GM15510 (cell line): Measurements from ENCODE around the gene ZNF618.

Experiments
- POLR2A ChIP-seq: IDR thresholded peaks from 3 replicates; pipeline ENCODE4 v1.6.1; 2011; ENCODE audit warnings: borderline replicate concordance; ENCODE audit not compliant: insufficient read length; ENCODE audit errors: extremely low read depth

The ZNF618 gene

GRCh38 chr9:113933671-113934070 is 57.6 kb downstream of the ZNF618 start:
- TF ChIP-seq POLR2A: no peak

DNA sequence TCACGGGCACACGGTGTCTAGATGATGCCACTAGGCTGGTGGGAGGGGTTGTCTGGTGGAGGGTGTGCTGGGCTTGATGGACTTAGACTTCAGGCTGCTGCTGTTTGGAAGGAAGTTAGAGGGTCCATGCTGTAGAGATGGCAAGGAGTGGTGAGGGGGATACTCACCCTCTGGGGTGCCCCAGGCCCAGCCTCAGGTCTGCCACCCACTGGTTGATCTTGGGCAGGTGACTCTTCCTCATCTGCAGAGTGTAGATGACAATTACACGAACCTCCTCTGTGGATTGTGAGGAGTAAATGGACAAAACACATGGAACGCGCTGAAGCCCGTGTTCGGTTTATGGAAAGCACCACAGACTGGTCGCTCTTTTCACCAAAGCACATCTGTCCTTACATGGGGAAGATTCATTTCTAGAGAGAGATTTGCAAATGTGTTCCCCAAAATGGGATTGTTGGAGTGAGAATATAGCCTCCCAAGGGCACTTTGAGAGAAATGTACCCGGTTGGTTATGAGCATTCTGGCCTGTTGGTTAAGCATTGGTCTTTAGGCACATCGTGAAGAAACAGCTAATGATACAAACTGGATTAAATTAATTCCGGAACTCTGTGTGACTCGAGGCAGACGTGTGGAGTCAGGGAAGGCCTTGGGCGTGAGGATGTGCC is 58.2 kb downstream of the ZNF618 start:
- no peak for TF ChIP-seq POLR2A

GRCh38 chr9:113934829-113935676 is 58.9 kb downstream of the ZNF618 start:
- TF ChIP-seq POLR2A: no peak

DNA sequence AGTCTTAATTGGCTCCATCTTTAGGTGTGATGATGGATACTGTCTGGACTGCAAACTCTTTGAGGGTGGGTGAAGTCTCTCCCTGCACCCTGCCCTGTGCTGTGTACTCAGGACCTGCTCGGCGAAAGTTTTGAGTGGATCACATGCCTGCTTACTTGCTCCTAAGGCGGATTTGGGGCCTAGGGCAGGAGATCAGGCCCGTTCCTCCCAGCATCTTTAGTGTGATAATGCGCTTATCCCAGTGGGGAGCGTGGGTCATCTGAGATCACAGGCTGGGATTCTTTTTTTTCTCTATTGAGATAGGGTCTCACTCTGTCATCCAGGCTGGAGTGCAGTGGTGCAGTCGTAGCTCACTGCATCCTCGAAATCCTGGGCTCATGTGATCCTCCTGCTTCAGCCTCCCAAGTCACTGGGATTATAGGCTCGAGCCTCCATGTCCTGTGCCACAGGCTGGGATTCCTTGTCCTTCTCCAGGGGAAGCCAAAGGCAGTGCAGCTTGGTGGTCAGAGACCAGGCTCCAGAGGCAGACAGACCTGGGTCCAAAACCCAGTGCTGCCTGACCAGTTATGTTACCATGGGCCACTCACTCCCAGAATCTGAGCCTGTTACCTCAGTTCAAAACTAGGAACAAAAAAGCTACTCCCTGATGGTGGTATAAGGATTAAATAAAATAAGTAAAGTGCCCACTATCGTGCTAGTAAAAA is 59.7 kb downstream of the ZNF618 start:
- TF ChIP-seq POLR2A: no peak

- TF ChIP-seq POLR2A: no peak
Observed at GRCh38 chr9:113940077-113940476, 64.0 kb downstream of the ZNF618 start.

DNA sequence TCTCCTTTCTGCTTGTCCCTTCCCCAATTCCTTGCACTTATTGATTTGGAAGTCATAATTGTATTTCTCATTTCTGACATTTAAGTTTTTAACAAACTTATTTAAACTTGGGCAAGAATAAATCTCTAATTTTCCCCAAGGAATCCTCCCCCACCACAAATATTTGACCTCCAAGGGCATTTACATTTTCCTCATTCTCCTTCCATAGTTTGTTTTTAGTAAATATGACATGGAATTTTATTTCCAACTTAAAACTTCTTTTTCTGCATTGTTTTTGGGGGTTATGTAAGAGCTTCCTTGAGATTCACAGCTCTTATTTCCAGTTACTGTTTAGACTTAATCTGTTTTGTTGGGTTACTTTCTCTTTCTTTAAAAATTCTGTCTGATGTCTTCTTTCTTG is 64.9 kb downstream of the ZNF618 start:
- no peak for TF ChIP-seq POLR2A

- no peak for TF ChIP-seq POLR2A
Observed at GRCh38 chr9:113941526-113941925, 65.4 kb downstream of the ZNF618 start.

DNA sequence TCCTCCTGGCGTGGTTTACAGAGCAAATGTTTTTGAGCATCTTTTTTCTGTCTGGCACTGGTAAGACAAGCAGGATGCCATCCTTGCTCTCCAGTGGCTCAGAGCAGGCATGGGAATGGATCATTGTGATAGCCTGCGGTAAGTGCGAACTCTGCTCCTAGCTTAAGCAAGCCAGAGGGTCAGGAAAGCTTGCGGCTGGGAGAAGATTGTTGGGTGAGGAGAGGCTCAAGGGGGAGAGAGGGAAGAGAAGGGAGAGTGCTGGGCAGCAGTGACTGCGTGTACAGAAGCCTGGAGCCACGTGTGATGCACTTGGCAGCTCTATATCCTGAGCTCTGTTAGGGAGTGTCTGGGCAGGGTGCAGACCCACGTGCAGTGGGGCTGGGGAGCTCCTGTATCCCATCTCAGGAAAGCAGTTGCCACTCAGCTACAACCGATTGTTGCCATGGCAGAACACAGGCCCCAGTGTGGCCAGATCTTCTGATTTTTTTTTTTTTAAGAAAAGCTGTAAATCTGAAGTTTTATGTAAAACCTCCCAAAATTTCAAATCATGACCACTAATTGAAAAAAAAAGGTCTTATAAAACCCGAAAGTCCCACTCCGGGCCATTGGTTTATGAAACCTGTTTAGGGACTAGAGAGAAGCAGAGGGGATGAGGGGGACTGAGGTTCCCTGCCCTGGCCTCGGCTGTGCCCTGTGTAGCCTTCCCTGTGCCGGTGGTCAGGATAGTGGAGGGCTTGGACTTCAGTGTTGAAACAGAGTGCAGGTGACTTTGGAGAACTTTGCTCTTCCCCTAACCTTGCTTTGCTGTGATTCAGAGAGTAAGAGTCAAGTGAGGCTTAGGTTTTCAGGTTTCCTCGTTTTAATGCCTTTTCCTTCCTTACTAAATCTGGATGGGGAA is 67.3 kb downstream of the ZNF618 start:
- no peak for TF ChIP-seq POLR2A

DNA sequence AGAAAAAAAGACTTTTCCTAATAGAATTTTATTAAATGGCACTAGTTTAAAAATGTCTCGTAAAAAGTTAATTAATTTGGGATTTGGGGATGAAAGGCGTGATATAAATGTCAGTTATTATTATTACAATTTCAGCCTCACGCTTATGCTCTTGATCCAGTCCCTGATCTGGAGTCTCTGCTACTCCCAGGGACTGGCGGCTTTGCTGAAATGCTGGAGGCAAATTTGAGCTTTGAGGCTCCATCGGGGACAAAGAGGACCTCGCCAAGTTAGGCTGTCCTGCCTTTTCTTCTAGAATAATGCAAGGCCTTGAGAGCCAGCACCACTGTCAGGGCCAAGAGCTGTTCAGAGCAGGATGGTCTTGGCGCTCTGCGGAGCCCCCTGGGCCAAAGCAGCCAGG is 69.7 kb downstream of the ZNF618 start:
- TF ChIP-seq POLR2A: no peak

- no peak for TF ChIP-seq POLR2A
Observed at GRCh38 chr9:113946496-113947115, 70.5 kb downstream of the ZNF618 start.

GRCh38 chr9:113947941-113948340 is 71.8 kb downstream of the ZNF618 start:
- TF ChIP-seq POLR2A: no peak

DNA sequence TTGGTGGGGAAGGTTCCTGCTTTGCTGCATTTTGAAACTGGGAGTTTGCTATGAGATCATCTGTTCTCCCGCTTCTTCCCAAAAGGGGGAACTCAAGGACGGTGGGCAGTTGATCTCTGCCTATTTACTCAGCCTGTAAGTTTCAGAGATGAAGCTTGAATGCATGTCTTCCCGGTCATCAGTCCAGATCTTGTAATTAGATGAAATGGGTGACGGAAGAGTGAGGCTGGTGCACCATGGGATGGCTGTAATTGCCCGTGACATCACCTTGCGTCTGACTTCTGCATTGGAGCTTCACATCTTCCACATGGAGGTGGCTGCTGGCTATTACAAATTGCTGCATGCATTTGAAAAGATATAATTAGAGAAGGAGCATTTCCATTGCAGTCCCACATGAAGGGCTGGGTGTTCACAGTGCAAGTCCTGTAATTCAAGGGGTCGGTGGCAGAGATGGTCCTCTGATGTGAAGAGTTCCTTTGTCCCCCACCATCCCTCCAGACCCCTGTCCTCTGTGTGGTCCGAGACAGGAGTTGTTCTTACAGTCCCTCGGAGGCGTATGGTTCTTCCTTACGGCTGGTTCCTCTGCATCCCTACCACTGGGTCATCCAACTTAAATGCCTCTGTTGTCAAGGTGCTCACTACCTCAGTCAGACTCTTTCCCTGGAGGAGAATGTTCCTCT is 72.9 kb downstream of the ZNF618 start:
- no peak for TF ChIP-seq POLR2A

DNA sequence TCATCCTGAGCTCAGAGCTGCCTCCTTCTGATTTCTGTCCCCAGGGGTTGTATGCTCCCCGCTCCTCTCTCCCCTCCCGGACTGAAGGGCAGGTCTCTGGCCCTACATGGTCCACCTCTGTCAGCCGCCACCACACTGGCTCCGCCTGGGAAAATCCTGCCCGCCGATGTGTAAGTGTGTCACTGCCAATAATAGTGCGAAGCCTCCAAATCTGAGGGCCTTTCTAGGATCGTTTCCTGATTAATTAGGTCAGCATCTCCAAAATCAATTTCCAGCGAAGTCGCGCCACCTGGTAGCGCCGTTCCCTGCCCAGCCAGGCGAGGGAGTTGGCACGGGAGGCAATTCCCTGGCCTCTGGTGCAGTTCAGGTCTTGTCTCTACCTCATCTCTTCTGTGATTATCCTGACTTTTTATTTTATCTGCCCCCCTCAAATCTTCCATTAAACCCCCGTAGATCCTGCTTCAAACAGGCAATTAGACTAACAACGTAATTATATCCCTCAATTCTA is 73.5 kb downstream of the ZNF618 start:
- TF ChIP-seq POLR2A: no peak

DNA sequence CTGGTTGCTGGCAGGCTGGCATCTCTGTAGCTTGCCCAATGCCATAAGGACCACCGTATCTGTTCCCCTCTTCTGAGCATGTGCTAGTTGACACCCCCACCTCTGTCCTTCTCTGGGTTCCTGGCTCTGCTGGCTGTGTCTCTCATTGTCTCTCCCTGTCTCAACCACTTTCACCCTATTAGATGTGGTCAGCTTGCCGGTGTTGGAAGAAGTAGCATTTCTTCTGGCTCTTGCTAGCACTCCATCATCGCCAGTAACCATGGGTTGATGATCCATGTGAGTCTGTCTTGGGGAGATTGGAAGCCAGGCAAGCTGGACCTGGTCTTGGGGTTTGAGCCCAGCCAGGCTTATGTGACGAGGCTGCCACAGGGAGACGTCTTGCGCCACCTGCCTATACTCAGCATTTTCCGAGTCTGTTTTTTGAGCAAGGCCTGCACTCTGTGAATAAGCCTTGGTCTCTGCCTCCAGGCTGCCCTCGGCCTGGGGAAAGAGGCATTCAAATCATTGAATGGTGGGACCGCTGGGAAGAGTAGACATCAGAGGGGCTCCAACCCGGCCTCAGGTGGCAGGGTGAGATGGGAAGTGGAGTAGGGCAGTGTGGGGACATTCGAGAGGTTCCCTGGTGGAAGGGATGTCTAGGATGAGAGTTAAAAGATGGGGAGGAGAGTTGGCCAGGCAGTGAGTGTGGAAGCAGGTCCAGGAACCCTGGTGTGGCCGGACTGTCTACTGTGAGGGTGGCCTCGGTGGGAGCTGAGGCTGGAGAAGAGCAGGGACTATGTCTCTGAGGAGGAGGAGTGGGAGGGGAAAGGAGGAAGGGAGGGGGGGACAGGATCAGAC is 74.3 kb downstream of the ZNF618 start:
- TF ChIP-seq POLR2A: no peak
